B cell (primary cell): ENCODE data around the gene SERPINI1.

Experiments used
- EZH2 ChIP-seq: IDR thresholded peaks from 2 replicates; pipeline ENCODE4 v1.6.1; 2012; ENCODE audit warnings: borderline replicate concordance, low read depth, mild to moderate bottlenecking, moderate library complexity, low read length; ENCODE audit not compliant: insufficient read depth, poor library complexity, severe bottlenecking
- TF ChIP-seq, protein P1 (sequence below): fragments of 200-600 bp; IDR thresholded peaks from one replicate; pipeline ENCODE4 v1.8.0; 2022; ENCODE audit warnings: antibody characterized with exemption, mild to moderate bottlenecking

DNA sequence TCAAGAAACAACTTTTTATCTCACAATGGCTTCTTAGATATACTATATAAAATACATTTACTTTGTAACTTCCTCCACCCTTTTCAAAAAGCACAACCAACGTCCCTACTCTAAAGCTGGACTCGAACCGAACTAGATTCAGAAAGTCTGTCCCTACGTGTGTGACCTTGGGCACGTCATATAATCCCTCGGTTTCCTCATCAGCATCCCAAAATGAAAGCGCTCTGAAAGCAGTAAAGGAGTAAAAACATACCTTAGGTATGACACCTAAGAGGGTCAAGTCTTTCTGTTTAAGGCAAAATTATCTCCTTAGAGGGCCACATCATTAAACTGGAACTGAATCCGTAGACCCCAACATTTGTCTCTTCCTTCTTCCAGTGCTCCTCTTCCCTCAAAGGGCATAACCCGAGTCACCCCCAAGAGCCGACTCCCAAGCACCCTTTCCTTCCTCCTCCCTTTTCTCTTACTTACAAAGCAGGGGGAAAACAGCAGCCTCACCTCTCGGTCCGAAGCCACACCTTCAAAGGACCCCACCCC lies 1.5 kb upstream of the SERPINI1 start:
- TF ChIP-seq, protein P1, sequence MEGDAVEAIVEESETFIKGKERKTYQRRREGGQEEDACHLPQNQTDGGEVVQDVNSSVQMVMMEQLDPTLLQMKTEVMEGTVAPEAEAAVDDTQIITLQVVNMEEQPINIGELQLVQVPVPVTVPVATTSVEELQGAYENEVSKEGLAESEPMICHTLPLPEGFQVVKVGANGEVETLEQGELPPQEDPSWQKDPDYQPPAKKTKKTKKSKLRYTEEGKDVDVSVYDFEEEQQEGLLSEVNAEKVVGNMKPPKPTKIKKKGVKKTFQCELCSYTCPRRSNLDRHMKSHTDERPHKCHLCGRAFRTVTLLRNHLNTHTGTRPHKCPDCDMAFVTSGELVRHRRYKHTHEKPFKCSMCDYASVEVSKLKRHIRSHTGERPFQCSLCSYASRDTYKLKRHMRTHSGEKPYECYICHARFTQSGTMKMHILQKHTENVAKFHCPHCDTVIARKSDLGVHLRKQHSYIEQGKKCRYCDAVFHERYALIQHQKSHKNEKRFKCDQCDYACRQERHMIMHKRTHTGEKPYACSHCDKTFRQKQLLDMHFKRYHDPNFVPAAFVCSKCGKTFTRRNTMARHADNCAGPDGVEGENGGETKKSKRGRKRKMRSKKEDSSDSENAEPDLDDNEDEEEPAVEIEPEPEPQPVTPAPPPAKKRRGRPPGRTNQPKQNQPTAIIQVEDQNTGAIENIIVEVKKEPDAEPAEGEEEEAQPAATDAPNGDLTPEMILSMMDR = no peak
- no peak for TF ChIP-seq EZH2
